LNCaP clone FGC (cell line): ENCODE data around the gene LRRC8B.

Experiments
- DNase-seq: peaks from one replicate; pipeline ENCODE4 v3.0.0-alpha.2; 2011; ENCODE audit warnings: low read depth
- H3K4me3 ChIP-seq: 2 replicates; pipeline ENCODE4 v1.5.1; 2011; ENCODE audit warnings: mild to moderate bottlenecking, low read depth, low read length, control low read depth
- TF ChIP-seq, protein P1 (sequence below): IDR thresholded peaks from 2 replicates; pipeline ENCODE4 v1.5.1; 2012; ENCODE audit warnings: mild to moderate bottlenecking; ENCODE audit not compliant: control insufficient read depth, insufficient read depth; ENCODE audit errors: extremely low read depth

LRRC8B gene

DNA sequence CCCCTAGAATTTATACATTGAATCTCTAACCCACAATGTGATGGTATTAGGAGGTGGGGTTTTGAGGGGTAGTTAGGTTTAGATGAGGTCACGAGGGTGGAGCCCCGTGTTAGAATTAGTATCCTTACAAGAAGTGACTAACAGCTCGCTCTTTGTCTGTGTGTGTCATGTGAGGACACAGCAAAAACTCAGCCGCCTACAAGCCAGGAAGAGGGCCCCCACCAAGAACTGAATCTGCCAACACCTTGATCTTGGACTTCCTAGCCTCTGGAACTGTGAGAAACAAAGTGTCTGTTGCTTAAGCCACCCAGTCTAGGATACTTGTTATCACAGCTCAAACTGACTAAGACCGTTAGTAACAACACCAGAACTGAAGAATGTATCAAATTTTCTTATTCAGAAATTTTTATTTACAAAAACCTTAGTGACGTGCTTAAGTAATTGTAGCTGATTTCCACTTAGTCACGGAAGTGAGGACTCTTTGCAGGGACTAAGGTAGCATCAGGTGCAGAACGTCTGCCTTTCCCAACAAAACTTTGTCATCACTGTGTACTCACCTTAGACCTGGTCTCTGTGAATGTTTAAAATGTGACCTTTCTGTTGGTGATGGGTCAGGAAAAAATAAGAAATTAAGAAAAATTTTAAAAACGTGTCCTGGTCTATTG is 83.8 kb downstream of the LRRC8B start:
- TF ChIP-seq, protein P1, sequence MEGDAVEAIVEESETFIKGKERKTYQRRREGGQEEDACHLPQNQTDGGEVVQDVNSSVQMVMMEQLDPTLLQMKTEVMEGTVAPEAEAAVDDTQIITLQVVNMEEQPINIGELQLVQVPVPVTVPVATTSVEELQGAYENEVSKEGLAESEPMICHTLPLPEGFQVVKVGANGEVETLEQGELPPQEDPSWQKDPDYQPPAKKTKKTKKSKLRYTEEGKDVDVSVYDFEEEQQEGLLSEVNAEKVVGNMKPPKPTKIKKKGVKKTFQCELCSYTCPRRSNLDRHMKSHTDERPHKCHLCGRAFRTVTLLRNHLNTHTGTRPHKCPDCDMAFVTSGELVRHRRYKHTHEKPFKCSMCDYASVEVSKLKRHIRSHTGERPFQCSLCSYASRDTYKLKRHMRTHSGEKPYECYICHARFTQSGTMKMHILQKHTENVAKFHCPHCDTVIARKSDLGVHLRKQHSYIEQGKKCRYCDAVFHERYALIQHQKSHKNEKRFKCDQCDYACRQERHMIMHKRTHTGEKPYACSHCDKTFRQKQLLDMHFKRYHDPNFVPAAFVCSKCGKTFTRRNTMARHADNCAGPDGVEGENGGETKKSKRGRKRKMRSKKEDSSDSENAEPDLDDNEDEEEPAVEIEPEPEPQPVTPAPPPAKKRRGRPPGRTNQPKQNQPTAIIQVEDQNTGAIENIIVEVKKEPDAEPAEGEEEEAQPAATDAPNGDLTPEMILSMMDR = no peak
- no peak for DNase-seq
- H3K4me3 ChIP-seq = no peak overlapping the region

- TF ChIP-seq, protein P1 = no peak
- no peak for DNase-seq
- no peak overlapping the region for H3K4me3 ChIP-seq
These were observed 84.5 kb downstream of the LRRC8B start for GRCh38 chr1:89608984-89609725.

DNA sequence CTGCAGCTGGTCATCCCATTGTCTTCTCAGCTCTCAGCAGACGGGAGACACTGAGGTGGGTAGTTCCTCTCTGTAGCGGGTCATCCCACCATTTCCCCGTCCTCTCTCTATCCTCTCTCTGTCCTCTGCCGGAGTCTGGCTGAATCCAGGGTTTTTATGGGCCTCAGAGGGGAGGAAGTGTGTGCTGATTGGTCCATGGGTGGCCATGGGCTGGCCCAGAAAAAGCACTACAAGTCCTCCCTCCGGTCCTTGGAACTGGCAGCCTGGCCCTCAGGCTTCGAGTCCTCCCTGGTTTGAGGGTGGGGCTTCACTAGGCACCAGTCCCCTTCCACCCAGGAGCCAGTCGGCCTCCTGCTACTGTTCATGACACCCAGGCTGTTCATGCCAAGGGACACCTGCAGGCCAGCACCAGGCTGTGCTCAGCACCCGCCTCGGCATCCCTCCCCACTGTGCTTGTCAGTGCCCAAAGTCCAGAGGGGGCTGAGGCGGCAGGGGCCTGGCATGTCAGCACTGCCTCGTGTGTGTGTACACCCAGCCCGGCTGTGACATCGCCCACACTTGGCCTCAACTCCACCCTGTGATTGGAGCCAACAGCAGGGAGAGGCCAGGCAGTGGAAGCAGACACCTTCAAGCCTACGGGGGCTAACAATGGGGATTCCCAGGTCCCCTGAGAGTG is 85.3 kb downstream of the LRRC8B start:
- TF ChIP-seq, protein P1 = no peak
- H3K4me3 ChIP-seq = no peak overlapping the region
- DNase-seq = no peak

DNA sequence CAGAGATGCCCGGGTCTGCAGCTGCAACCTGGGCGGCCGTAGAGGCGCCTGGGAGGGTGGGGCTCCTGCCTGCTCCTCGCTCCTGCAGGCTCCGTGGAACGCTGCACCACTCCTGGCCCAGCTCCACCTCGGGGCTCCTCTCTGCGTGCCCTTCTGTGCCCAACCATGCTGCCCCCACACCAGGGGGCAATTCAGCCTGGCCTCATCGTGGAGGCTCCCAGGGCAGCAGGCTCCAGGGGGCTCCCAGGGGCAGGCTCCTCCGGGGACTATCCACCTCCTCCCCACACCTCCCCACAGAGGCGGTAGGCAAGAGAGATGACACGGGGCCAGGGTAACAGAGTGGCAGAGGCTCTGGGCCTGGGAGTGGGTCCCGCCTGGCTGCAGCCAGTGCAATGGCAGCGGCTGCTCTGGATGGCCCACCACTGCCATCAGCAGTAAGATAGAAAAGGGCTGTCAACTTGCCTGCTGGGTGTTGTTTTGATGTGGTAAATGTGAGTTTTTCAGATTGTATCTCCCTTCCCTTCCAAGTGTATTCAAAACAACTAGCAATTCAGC is 85.9 kb downstream of the LRRC8B start:
- DNase-seq = no peak
- H3K4me3 ChIP-seq = no peak overlapping the region
- TF ChIP-seq, protein P1 = no peak

GRCh38 chr1:89611721-89612120 is 87.1 kb downstream of the LRRC8B start:
- TF ChIP-seq, protein P1 = no peak
- no peak for DNase-seq
- H3K4me3 ChIP-seq = no peak overlapping the region

- DNase-seq = no peak
- H3K4me3 ChIP-seq = no peak overlapping the region
- TF ChIP-seq, protein P1 = no peak
These were observed 89.3 kb downstream of the LRRC8B start for GRCh38 chr1:89613928-89614327.
